Measurements from ENCODE around the gene CHAF1A.

CHAF1A gene

DNA sequence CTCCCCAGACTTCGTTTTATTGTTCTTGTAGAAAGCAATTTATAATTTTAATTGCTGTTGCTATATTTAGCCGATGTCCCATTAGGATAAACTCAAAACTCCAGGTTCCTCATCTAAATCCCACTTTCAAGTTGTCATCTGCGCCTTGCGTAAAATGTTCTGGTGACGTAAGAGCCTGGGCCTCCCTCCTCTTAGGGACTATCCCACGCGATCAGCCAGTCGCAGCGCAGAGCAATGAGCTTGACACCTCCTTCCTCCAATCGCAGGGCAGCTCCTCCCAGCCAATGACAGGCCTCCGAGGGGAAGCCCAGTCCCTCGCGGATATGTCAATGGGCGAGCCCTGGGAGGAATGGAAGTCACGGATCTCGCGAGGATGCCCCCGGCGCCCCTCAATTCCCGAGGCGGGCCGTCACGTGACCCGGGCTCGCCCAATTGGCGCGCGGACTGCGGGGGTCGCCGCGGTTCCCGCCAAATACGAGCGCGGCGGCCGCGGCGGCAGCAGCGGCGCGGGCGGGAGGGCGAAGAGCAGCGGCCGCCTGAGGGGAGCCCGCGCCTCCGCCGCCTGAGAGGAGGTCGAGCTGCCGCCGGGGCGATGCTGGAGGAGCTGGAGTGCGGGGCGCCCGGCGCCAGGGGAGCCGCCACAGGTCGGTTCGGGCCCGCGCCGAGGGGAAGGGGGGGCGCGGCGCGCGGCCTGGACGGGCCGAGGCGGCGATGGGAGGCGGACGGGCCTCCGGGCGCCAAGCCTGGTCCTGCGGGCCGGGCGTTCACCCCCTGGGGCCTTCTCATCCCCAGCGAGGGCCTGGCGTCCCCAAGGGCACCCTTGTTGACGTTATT is at the start of gene CHAF1A (continued):
- TF ChIP-seq, protein P1, sequence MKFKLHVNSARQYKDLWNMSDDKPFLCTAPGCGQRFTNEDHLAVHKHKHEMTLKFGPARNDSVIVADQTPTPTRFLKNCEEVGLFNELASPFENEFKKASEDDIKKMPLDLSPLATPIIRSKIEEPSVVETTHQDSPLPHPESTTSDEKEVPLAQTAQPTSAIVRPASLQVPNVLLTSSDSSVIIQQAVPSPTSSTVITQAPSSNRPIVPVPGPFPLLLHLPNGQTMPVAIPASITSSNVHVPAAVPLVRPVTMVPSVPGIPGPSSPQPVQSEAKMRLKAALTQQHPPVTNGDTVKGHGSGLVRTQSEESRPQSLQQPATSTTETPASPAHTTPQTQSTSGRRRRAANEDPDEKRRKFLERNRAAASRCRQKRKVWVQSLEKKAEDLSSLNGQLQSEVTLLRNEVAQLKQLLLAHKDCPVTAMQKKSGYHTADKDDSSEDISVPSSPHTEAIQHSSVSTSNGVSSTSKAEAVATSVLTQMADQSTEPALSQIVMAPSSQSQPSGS (tag by site-specific recombination; IDR thresholded peaks at IDR 0.05; ENCODE audit: low read depth): peak; percentile 98
- TF ChIP-seq ZNF561 (tag by site-specific recombination; IDR thresholded peaks at IDR 0.05; ENCODE audit: borderline replicate concordance) (peak; percentile 39; the same call in 1 of the 2 replicates), ZNF324 (tag by site-specific recombination; IDR thresholded peaks at IDR 0.05) (no peak), ZNF184 (tag by site-specific recombination; IDR thresholded peaks at IDR 0.05) (0 out of 2 replicates have a peak, but pooled peaks have one; percentile 30), SP2 (tag by site-specific recombination; IDR thresholded peaks at IDR 0.05) (peak; percentile 99), ZNF114 (tag by site-specific recombination; IDR thresholded peaks at IDR 0.05) (no peak), ZNF624 (tag by site-specific recombination; IDR thresholded peaks at IDR 0.05) (no peak), ZNF140 (tag by site-specific recombination; IDR thresholded peaks at IDR 0.05) (no peak), ZNF366 (tag by site-specific recombination; conservative IDR thresholded peaks at IDR 0.05) (peak; percentile 8; the same call in 1 of the 2 replicates), ZEB2 (tag by site-specific recombination; IDR thresholded peaks at IDR 0.05) (peak; percentile 28; the same call in 1 of the 2 replicates), MEIS1 (CRISPR knock-in tag; IDR thresholded peaks at IDR 0.05; ENCODE audit: borderline replicate concordance) (no peak), SP3 (tag by site-specific recombination; IDR thresholded peaks at IDR 0.05) (peak; percentile 91), ZSCAN16 (tag by site-specific recombination; IDR thresholded peaks at IDR 0.05) (no peak), ZBTB48 (tag by site-specific recombination; IDR thresholded peaks at IDR 0.05) (peak; percentile 82), ZNF660 (tag by site-specific recombination; IDR thresholded peaks at IDR 0.05) (peak; percentile 81), YY1 (tag by site-specific recombination; IDR thresholded peaks at IDR 0.05) (peak; percentile 28; the same call in 1 of the 2 replicates), KLF1 (tag by site-specific recombination; IDR thresholded peaks at IDR 0.05) (0 out of 2 replicates have a peak, but pooled peaks have one; percentile 33), ZNF670 (tag by site-specific recombination; IDR thresholded peaks at IDR 0.05; ENCODE audit: low read depth) (no peak), ZNF146 (tag by site-specific recombination; IDR thresholded peaks at IDR 0.05) (no peak), KLF16 (tag by site-specific recombination; IDR thresholded peaks at IDR 0.05) (peak; percentile 88), SP7 (tag by site-specific recombination; IDR thresholded peaks at IDR 0.05) (peak; percentile 58; the same call in 1 of the 2 replicates), ZNF530 (tag by site-specific recombination; IDR thresholded peaks at IDR 0.05; ENCODE audit: low read depth) (no peak), GLIS2 (tag by site-specific recombination; IDR thresholded peaks at IDR 0.05) (peak; percentile 77), ZNF274 (IDR thresholded peaks at IDR 0.05; ENCODE audit: low read length) (no peak), ZNF274 (tag by site-specific recombination; IDR thresholded peaks at IDR 0.05; ENCODE audit: borderline replicate concordance) (no peak), ZNF785 (tag by site-specific recombination; IDR thresholded peaks at IDR 0.05) (no peak), ZNF544 (tag by site-specific recombination; IDR thresholded peaks at IDR 0.05) (no peak), KLF8 (tag by site-specific recombination; IDR thresholded peaks at IDR 0.05) (peak; percentile 79; the same call in 1 of the 2 replicates), ZNF629 (tag by site-specific recombination; IDR thresholded peaks at IDR 0.05) (peak; percentile 99), ZNF394 (tag by site-specific recombination; IDR thresholded peaks at IDR 0.05; ENCODE audit: borderline replicate concordance) (0 out of 2 replicates have a peak, but pooled peaks have one; percentile 17)
- TF ChIP-seq, protein P2, sequence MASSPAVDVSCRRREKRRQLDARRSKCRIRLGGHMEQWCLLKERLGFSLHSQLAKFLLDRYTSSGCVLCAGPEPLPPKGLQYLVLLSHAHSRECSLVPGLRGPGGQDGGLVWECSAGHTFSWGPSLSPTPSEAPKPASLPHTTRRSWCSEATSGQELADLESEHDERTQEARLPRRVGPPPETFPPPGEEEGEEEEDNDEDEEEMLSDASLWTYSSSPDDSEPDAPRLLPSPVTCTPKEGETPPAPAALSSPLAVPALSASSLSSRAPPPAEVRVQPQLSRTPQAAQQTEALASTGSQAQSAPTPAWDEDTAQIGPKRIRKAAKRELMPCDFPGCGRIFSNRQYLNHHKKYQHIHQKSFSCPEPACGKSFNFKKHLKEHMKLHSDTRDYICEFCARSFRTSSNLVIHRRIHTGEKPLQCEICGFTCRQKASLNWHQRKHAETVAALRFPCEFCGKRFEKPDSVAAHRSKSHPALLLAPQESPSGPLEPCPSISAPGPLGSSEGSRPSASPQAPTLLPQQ (tag by site-specific recombination; IDR thresholded peaks at IDR 0.05): 0 out of 2 replicates have a peak, but pooled peaks have one; percentile 48
- TF ChIP-seq, protein P3, sequence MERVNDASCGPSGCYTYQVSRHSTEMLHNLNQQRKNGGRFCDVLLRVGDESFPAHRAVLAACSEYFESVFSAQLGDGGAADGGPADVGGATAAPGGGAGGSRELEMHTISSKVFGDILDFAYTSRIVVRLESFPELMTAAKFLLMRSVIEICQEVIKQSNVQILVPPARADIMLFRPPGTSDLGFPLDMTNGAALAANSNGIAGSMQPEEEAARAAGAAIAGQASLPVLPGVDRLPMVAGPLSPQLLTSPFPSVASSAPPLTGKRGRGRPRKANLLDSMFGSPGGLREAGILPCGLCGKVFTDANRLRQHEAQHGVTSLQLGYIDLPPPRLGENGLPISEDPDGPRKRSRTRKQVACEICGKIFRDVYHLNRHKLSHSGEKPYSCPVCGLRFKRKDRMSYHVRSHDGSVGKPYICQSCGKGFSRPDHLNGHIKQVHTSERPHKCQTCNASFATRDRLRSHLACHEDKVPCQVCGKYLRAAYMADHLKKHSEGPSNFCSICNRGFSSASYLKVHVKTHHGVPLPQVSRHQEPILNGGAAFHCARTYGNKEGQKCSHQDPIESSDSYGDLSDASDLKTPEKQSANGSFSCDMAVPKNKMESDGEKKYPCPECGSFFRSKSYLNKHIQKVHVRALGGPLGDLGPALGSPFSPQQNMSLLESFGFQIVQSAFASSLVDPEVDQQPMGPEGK (tag by site-specific recombination; IDR thresholded peaks at IDR 0.05): peak; percentile 72; the same call in 1 of the 2 replicates
- TF ChIP-seq, protein P4, sequence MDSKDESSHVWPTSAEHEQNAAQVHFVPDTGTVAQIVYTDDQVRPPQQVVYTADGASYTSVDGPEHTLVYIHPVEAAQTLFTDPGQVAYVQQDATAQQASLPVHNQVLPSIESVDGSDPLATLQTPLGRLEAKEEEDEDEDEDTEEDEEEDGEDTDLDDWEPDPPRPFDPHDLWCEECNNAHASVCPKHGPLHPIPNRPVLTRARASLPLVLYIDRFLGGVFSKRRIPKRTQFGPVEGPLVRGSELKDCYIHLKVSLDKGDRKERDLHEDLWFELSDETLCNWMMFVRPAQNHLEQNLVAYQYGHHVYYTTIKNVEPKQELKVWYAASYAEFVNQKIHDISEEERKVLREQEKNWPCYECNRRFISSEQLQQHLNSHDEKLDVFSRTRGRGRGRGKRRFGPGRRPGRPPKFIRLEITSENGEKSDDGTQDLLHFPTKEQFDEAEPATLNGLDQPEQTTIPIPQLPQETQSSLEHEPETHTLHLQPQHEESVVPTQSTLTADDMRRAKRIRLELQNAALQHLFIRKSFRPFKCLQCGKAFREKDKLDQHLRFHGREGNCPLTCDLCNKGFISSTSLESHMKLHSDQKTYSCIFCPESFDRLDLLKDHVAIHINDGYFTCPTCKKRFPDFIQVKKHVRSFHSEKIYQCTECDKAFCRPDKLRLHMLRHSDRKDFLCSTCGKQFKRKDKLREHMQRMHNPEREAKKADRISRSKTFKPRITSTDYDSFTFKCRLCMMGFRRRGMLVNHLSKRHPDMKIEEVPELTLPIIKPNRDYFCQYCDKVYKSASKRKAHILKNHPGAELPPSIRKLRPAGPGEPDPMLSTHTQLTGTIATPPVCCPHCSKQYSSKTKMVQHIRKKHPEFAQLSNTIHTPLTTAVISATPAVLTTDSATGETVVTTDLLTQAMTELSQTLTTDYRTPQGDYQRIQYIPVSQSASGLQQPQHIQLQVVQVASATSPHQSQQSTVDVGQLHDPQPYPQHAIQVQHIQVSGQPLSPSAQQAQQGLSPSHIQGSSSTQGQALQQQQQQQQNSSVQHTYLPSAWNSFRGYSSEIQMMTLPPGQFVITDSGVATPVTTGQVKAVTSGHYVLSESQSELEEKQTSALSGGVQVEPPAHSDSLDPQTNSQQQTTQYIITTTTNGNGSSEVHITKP (tag by site-specific recombination; IDR thresholded peaks at IDR 0.05): peak; percentile 93

Data from HEK293 (cell line).